Loucy (cell line): ENCODE measurements around the gene OR2A42.
"Not testable (repeated sequence)": the region's sequence is repeated elsewhere in the genome, so short reads cannot be mapped to it uniquely, and the experiment has no call there.

Experiments used
- H2AFZ ChIP-seq: fragments of 200-600 bp; sonication (generic); 2 replicates; pipeline ENCODE4 v1.6.0; 2016; ENCODE audit warnings: antibody characterized with exemption, mild to moderate bottlenecking, low read length, moderate library complexity
- H3F3A ChIP-seq: fragments of 200-600 bp; 2 replicates; pipeline ENCODE4 v1.6.0; 2016; ENCODE audit warnings: antibody characterized with exemption, low read depth, mild to moderate bottlenecking
- H3K27me3 ChIP-seq: fragments of 200-600 bp; sonication (generic); 2 replicates; pipeline ENCODE4 v1.6.1; 2014; ENCODE audit warnings: low read length, mild to moderate bottlenecking; ENCODE audit not compliant: insufficient read depth, poor library complexity, severe bottlenecking
- H3K36me3 ChIP-seq: fragments of 200-600 bp; sonication (generic); 2 replicates; pipeline ENCODE4 v1.6.1; 2016; ENCODE audit warnings: low read length; ENCODE audit not compliant: insufficient read depth
- H3K4me1 ChIP-seq: fragments of 200-600 bp; sonication (generic); 2 replicates; pipeline ENCODE4 v1.5.1; 2014; ENCODE audit warnings: low read length, mild to moderate bottlenecking; ENCODE audit not compliant: insufficient read depth, poor library complexity, severe bottlenecking
- H3K4me2 ChIP-seq: fragments of 200-600 bp; sonication (generic); 2 replicates; pipeline ENCODE4 v1.6.0; 2014; ENCODE audit warnings: antibody characterized with exemption, low read length, low read depth, mild to moderate bottlenecking; ENCODE audit not compliant: poor library complexity, severe bottlenecking
- H3K4me3 ChIP-seq: fragments of 200-600 bp; sonication (generic); 2 replicates; pipeline ENCODE4 v1.5.1; 2014; ENCODE audit warnings: low read length, mild to moderate bottlenecking, mixed read lengths; ENCODE audit not compliant: poor library complexity, severe bottlenecking
- H3K79me2 ChIP-seq: fragments of 200-600 bp; sonication (generic); 2 replicates; pipeline ENCODE4 v1.6.1; 2014; ENCODE audit warnings: low read length; ENCODE audit not compliant: insufficient read depth
- H3K9ac ChIP-seq: fragments of 200-600 bp; sonication (generic); 2 replicates; pipeline ENCODE4 v1.6.0; 2014; ENCODE audit warnings: mild to moderate bottlenecking, low read depth, low read length, moderate library complexity; ENCODE audit not compliant: poor library complexity, severe bottlenecking
- H3K9me2 ChIP-seq: fragments of 200-600 bp; sonication (generic); replicated peaks from 2 replicates; pipeline ENCODE4 v1.6.1; 2016; ENCODE audit warnings: low read depth, low read length, mixed read lengths
- H3K9me3 ChIP-seq: fragments of 200-600 bp; sonication (generic); 2 replicates; pipeline ENCODE4 v1.6.1; 2014; ENCODE audit warnings: mild to moderate bottlenecking, antibody characterized with exemption, low read length, low read depth; ENCODE audit not compliant: insufficient read depth
- H4K20me1 ChIP-seq: fragments of 200-600 bp; sonication (generic); 2 replicates; pipeline ENCODE4 v1.6.0; 2014; ENCODE audit warnings: antibody characterized with exemption, low read length, mild to moderate bottlenecking; ENCODE audit not compliant: insufficient read depth, poor library complexity, severe bottlenecking
- CTCF ChIP-seq: fragments of 200-600 bp; sonication (generic); conservative IDR thresholded peaks from 2 replicates; pipeline ENCODE4 v1.5.1; 2014; ENCODE audit warnings: mild to moderate bottlenecking, antibody characterized with exemption, low read length
- EZH2phosphoT487 ChIP-seq: fragments of 200-600 bp; IDR thresholded peaks from 2 replicates; pipeline ENCODE4 v1.6.1; 2018; ENCODE audit warnings: antibody characterized with exemption, mild to moderate bottlenecking, moderate library complexity, borderline replicate concordance

Gene OR2A42

GRCh38 chr7:144269188-144269587, 29.8 kb upstream of the OR2A42 start, which contains the start of gene CTAGE8:
TSS of gene CTAGE8 (minus strand) at chr7:144269288. CDS start at chr7:144269250, 38 bp downstream.
- H3K9me3 ChIP-seq, H3K4me2 ChIP-seq, H3K4me3 ChIP-seq, H3F3A ChIP-seq, H4K20me1 ChIP-seq, H3K79me2 ChIP-seq, H3K36me3 ChIP-seq, H2AFZ ChIP-seq, H3K27me3 ChIP-seq, H3K4me1 ChIP-seq, H3K9me2 ChIP-seq, H3K9ac ChIP-seq: not testable (repeated sequence)

DNA sequence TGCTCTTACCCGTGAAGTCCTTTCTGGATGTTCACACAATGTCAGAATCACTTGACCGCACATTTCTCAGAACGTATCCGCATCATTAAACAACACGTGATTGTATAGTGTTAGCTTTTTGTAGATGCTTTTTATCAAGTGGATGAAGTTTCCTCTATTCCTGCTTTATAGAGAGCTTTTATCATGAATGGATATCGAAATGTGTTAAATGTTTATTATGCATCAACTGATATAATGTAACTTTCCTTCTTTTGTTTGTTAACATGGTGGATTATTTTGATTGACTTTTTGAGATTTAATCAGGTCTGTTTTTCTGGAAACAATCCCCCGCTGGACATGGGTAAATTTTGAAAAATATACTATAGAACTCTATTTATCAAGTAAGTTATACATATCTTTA, 25.3 kb upstream of the OR2A42 start, which contains the start of gene OR2A7:
Gene OR2A7, minus strand, starts transcription at position 101 of the 400 bp plus-strand sequence. CDS start 5,164 bp downstream, outside the sequence.
- not testable (repeated sequence) for H3K79me2 ChIP-seq

GRCh38 chr7:144262128-144262527, 22.7 kb upstream of the OR2A42 start:
- not testable (repeated sequence) for H2AFZ ChIP-seq, H3K9me3 ChIP-seq, H3K27me3 ChIP-seq, H3K9me2 ChIP-seq, H3K4me3 ChIP-seq, H3K4me1 ChIP-seq, H3K4me2 ChIP-seq, H3K36me3 ChIP-seq, H3K9ac ChIP-seq, H3K79me2 ChIP-seq, H3F3A ChIP-seq, H4K20me1 ChIP-seq

More for the DNA sequence above, 25.3 kb upstream of the OR2A42 start, which contains the start of gene OR2A7:
- H3K4me3 ChIP-seq, H3K27me3 ChIP-seq, H3K9me2 ChIP-seq, H3K4me1 ChIP-seq, H3K36me3 ChIP-seq, H3F3A ChIP-seq, H3K9me3 ChIP-seq, H2AFZ ChIP-seq, H3K4me2 ChIP-seq, H3K9ac ChIP-seq, H4K20me1 ChIP-seq: not testable (repeated sequence)

DNA sequence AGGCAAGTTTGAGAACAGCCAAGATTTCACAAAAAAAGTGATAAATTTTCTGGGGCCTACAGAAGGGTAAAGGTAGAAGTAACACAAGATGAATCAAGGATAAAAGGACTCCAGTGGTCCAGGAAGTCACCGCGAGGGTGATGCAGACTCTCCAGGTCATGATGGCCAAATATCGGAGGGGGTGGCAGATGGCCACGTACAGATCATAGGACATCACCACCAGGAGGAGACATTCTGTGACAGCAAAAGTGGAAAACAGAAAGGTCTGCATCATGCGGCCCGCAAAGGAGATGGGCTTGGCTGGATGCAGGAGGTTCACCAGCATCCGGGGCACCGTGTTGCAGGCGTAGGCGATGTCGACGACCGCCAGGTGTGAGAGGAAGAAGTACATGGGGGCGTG, 19.7 kb upstream of the OR2A42 start:
- H3K9ac ChIP-seq, H3F3A ChIP-seq, H3K4me2 ChIP-seq, H3K79me2 ChIP-seq, H3K4me1 ChIP-seq, H3K27me3 ChIP-seq, H3K9me3 ChIP-seq, H3K4me3 ChIP-seq, H2AFZ ChIP-seq, H4K20me1 ChIP-seq, H3K36me3 ChIP-seq, H3K9me2 ChIP-seq: not testable (repeated sequence)

DNA sequence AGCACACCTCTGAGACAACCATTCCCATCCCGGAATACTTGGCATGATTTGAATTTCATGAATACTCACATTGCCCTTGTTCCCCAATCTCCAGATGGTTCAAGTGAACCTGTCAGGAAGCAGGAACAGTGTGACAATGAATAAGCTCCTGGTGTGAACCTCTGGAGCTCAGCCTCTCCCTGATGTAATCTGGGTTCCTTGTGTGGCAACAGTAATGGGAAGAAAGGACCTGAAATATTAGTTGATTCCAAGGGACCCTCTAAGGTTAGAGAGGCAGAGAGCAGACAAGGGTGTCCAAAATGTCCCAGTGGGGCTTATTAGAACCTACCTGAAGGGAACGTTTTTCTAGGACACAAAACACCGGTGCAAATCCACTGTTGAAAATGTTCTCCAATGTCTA, 16.7 kb upstream of the OR2A42 start:
- Histone ChIP-seq H3K9ac (no peak overlapping the region), H3K27me3 (no peaks in the 10 kb centered on the region), H3K79me2 (no peaks in the 10 kb centered on the region), H3F3A (no peaks in the 10 kb centered on the region), H3K9me3 (no peaks in the 10 kb centered on the region), H3K4me3 (no peak overlapping the region), H3K9me2 (no peaks in the 10 kb centered on the region), H3K36me3 (no peaks in the 10 kb centered on the region), H4K20me1 (no peaks in the 10 kb centered on the region), H3K4me2 (no peak overlapping the region), H2AFZ (no peak overlapping the region), H3K4me1 (no peaks in the 10 kb centered on the region)
- TF ChIP-seq CTCF = no peak
- no peak for TF ChIP-seq EZH2phosphoT487
